ENCODE measurements around the gene CDH23. TPM values are rescaled to one million over a fixed set of nuclear protein-coding genes. Genes with fewer than 3 reads are reported as not detected.

CDH23 gene
- total RNA-seq, 2 experiments from 2014 or later: 4.6 to 5.2 TPM

- Histone ChIP-seq H3K36me3 (ENCODE audit: insufficient read depth, low read length) (no peaks in the 10 kb centered on the region), H3K9me3 (ENCODE audit: control insufficient read depth in 1 of 2, insufficient read depth in 1 of 2, low read length in 2 of 2) (no peaks in the 10 kb centered on the region), H3K4me1 (ENCODE audit: insufficient read depth, low read length) (peaks cover 10% of the 10 kb centered on the region), H3K27me3 (ENCODE audit: control insufficient read depth in 1 of 2, insufficient read depth in 2 of 2, low read length in 2 of 2) (no peaks in the 10 kb centered on the region), H3K4me3 (ENCODE audit: low read length) (no peak overlapping the region), H3K27ac (ENCODE audit: low read depth in 1 of 2, low read length in 2 of 2) (no peak overlapping the region)
- H3K9me3 Mint-ChIP-seq: no peaks in the 10 kb centered on the region
- ATAC-seq (ENCODE audit: poor library complexity): no peak
- no peak overlapping the region for H3K4me3 Mint-ChIP-seq
- CTCF ChIA-PET: no interaction called here
- H3K36me3 Mint-ChIP-seq (ENCODE audit: low read depth): no peaks in the 10 kb centered on the region
- H3K27me3 Mint-ChIP-seq: no peaks in the 10 kb centered on the region
- TF ChIP-seq CTCF (IDR thresholded peaks at IDR 0.05): no peak
- no peak for DNase-seq
- POLR2A ChIA-PET: interaction anchor here (1.7 kb wide), 1 partner anchor 9 kb away, joined by 5 read pairs; the partner anchor contains the start of gene VSIR
- peaks cover 4% of the 10 kb centered on the region for H3K4me1 Mint-ChIP-seq (ENCODE audit: low read depth)
- H3K27ac Mint-ChIP-seq: no peak overlapping the region
- intact Hi-C loops (cut with DNase I, micrococcal nuclease): no loop called here
Measured at GRCh38 chr10:71782221-71782916, 385.6 kb downstream of the CDH23 start.

GRCh38 chr10:71782917-71783490 is 386.3 kb downstream of the CDH23 start:
- Histone ChIP-seq H3K4me1 (ENCODE audit: insufficient read depth, low read length) (peaks cover 6% of the 10 kb centered on the region), H3K27me3 (ENCODE audit: control insufficient read depth in 1 of 2, insufficient read depth in 2 of 2, low read length in 2 of 2) (no peaks in the 10 kb centered on the region), H3K27ac (ENCODE audit: low read depth in 1 of 2, low read length in 2 of 2) (no peak overlapping the region), H3K9me3 (ENCODE audit: control insufficient read depth in 1 of 2, insufficient read depth in 1 of 2, low read length in 2 of 2) (no peaks in the 10 kb centered on the region), H3K36me3 (ENCODE audit: insufficient read depth, low read length) (no peaks in the 10 kb centered on the region), H3K4me3 (ENCODE audit: low read length) (no peak overlapping the region)
- CTCF ChIA-PET: no interaction called here
- no peaks in the 10 kb centered on the region for H3K27me3 Mint-ChIP-seq
- H3K4me1 Mint-ChIP-seq (ENCODE audit: low read depth): no peaks in the 10 kb centered on the region
- no peak for DNase-seq
- no peaks in the 10 kb centered on the region for H3K9me3 Mint-ChIP-seq
- no peak overlapping the region for H3K27ac Mint-ChIP-seq
- no peaks in the 10 kb centered on the region for H3K36me3 Mint-ChIP-seq (ENCODE audit: low read depth)
- ATAC-seq (ENCODE audit: poor library complexity): no peak
- no peak overlapping the region for H3K4me3 Mint-ChIP-seq
- TF ChIP-seq CTCF (IDR thresholded peaks at IDR 0.05): no peak
- intact Hi-C loops (cut with DNase I, micrococcal nuclease): no loop called here
- POLR2A ChIA-PET: interaction anchor here (1.7 kb wide), 1 partner anchor 10 kb away, joined by 5 read pairs; the partner anchor contains the start of gene VSIR

- no peak overlapping the region for H3K27ac Mint-ChIP-seq
- POLR2A ChIA-PET: interaction anchor here (1.7 kb wide), 1 partner anchor 11 kb away, joined by 5 read pairs; the partner anchor contains the start of gene VSIR
- no peak for ATAC-seq (ENCODE audit: poor library complexity)
Measured at GRCh38 chr10:71783917-71784678, 387.4 kb downstream of the CDH23 start.

More at GRCh38 chr10:71783917-71784678, 387.4 kb downstream of the CDH23 start:
- Mint-ChIP-seq H3K4me3 (no peak overlapping the region), H3K9me3 (no peaks in the 10 kb centered on the region), H3K4me1 (ENCODE audit: low read depth) (no peaks in the 10 kb centered on the region), H3K36me3 (ENCODE audit: low read depth) (no peaks in the 10 kb centered on the region), H3K27me3 (no peaks in the 10 kb centered on the region)
- Histone ChIP-seq H3K27ac (ENCODE audit: low read depth in 1 of 2, low read length in 2 of 2) (no peak overlapping the region), H3K9me3 (ENCODE audit: control insufficient read depth in 1 of 2, insufficient read depth in 1 of 2, low read length in 2 of 2) (no peaks in the 10 kb centered on the region), H3K4me1 (ENCODE audit: insufficient read depth, low read length) (peaks cover 4% of the 10 kb centered on the region), H3K27me3 (ENCODE audit: control insufficient read depth in 1 of 2, insufficient read depth in 2 of 2, low read length in 2 of 2) (no peaks in the 10 kb centered on the region), H3K4me3 (ENCODE audit: low read length) (no peak overlapping the region), H3K36me3 (ENCODE audit: insufficient read depth, low read length) (no peaks in the 10 kb centered on the region)
- no peak for TF ChIP-seq CTCF (IDR thresholded peaks at IDR 0.05)
- no peak for DNase-seq
- intact Hi-C loops (cut with DNase I, micrococcal nuclease): no loop called here
- CTCF ChIA-PET: no interaction called here
